ENCODE measurements around the gene TAF7.

TAF7 gene

DNA sequence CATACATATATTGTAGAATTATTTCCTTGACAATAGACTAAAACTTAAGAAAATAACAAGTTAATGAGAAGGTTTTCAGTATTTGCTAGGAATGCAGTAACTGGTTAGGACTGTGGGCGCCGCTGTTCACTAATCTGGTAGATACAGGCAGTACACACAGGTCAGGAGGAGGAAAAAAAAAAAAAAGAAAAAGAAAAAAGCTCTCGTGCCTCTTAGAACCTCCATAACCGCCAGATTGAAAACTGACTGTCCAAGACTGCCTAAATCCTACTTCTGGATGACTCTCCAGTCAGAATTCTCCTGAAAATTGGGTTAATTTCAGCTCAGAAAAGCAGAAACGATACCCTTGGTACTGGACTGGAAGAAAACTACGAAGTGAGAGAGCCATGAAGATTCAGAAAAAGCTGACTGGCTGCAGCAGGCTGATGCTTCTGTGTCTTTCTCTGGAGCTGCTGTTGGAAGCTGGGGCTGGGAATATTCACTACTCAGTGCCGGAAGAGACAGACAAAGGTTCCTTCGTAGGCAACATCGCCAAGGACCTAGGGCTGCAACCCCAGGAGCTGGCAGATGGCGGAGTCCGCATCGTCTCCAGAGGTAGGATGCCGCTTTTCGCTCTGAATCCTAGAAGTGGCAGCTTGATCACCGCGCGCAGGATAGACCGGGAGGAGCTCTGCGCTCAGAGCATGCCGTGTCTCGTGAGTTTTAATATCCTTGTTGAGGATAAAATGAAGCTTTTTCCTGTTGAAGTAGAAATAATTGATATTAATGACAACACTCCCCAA lies 9.9 kb upstream of the TAF7 start, which contains the start of gene PCDHGA1:
TSS of gene PCDHGA1 (plus strand) at position 216 of the 782 bp plus-strand sequence.
- H3K36me3 ChIP-seq (ENCODE audit: control insufficient read depth in 2 of 2, insufficient read depth in 1 of 2, low read length in 2 of 2) = no peaks in the 10 kb centered on the region
- no peaks in the 10 kb centered on the region for H3K4me1 ChIP-seq (ENCODE audit: control insufficient read depth, insufficient read depth, low read length)
- ChIA-PET CTCF (interaction anchor here (0.6 to 5.3 kb wide), 23 partner anchors 9 to 1072 kb away, joined by 3 to 41 read pairs (median 4); partner anchors contain the start of genes PCDHB15, PCDHB8, PCDHGA11 and PCDHGA12), POLR2A (interaction anchor here (2.1 kb wide), 1 partner anchor 10 kb away, joined by 10 read pairs; the partner anchor contains the start of gene TAF7)
- H3K4me3 ChIP-seq (ENCODE audit: low read depth, low read length) = no peak within 1 kb of the TSS
- H3K27ac ChIP-seq (ENCODE audit: extremely low read depth, low read depth, low read length) = no peak within 1 kb of the TSS
- H3K9me3 ChIP-seq (ENCODE audit: control insufficient read depth, insufficient read depth, low read depth, low read length) = no peaks in the 10 kb centered on the region
- no peak for TF ChIP-seq ZNF366 (tag by site-specific recombination; conservative IDR thresholded peaks at IDR 0.05)
- no peak for TF ChIP-seq ZNF621 (tag by site-specific recombination; IDR thresholded peaks at IDR 0.05)
- TF ChIP-seq HIC1 (tag by site-specific recombination; IDR thresholded peaks at IDR 0.05) = no peak
- TF ChIP-seq GLI2 (tag by site-specific recombination; IDR thresholded peaks at IDR 0.05; ENCODE audit: borderline replicate concordance, low read depth) = no peak
- TF ChIP-seq ZNF473 (tag by site-specific recombination; IDR thresholded peaks at IDR 0.05) = no peak
- no peak for TF ChIP-seq ZFP37 (tag by site-specific recombination; IDR thresholded peaks at IDR 0.05)
- no peak for TF ChIP-seq KLF8 (tag by site-specific recombination; IDR thresholded peaks at IDR 0.05)
- TF ChIP-seq ZNF654 (tag by site-specific recombination; IDR thresholded peaks at IDR 0.05; ENCODE audit: low read depth) = peak; percentile 60
- TF ChIP-seq ZNF184 (tag by site-specific recombination; IDR thresholded peaks at IDR 0.05) = no peak
- peak; percentile 73 for TF ChIP-seq ZNF335 (tag by site-specific recombination; conservative IDR thresholded peaks at IDR 0.05)
- no peak for TF ChIP-seq ZNF157 (tag by site-specific recombination; IDR thresholded peaks at IDR 0.05)
- TF ChIP-seq, protein P1, sequence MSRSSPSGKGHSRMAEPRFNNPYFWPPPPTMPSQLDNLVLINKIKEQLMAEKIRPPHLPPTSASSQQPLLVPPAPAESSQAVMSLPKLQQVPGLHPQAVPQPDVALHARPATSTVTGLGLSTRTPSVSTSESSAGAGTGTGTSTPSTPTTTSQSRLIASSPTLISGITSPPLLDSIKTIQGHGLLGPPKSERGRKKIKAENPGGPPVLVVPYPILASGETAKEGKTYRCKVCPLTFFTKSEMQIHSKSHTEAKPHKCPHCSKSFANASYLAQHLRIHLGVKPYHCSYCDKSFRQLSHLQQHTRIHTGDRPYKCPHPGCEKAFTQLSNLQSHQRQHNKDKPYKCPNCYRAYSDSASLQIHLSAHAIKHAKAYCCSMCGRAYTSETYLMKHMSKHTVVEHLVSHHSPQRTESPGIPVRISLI (tag by site-specific recombination; IDR thresholded peaks at IDR 0.05) = peak; percentile 41; the same call in 1 of the 2 replicates
- TF ChIP-seq ZNF549 (tag by site-specific recombination; IDR thresholded peaks at IDR 0.05) = no peak
- TF ChIP-seq ATF2 (tag by site-specific recombination; IDR thresholded peaks at IDR 0.05; ENCODE audit: low read depth) = no peak
- TF ChIP-seq, protein P2, sequence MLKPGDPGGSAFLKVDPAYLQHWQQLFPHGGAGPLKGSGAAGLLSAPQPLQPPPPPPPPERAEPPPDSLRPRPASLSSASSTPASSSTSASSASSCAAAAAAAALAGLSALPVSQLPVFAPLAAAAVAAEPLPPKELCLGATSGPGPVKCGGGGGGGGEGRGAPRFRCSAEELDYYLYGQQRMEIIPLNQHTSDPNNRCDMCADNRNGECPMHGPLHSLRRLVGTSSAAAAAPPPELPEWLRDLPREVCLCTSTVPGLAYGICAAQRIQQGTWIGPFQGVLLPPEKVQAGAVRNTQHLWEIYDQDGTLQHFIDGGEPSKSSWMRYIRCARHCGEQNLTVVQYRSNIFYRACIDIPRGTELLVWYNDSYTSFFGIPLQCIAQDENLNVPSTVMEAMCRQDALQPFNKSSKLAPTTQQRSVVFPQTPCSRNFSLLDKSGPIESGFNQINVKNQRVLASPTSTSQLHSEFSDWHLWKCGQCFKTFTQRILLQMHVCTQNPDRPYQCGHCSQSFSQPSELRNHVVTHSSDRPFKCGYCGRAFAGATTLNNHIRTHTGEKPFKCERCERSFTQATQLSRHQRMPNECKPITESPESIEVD (tag by site-specific recombination; IDR thresholded peaks at IDR 0.05) = no peak
- TF ChIP-seq ZNF670 (tag by site-specific recombination; IDR thresholded peaks at IDR 0.05; ENCODE audit: low read depth) = no peak
- TF ChIP-seq SETDB1 (IDR thresholded peaks at IDR 0.05; ENCODE audit: insufficient read length, low read length) = no peak

GRCh38 chr5:141328231-141328630 lies 7.6 kb upstream of the TAF7 start:
- Histone ChIP-seq H3K36me3 (ENCODE audit: control insufficient read depth in 2 of 2, insufficient read depth in 1 of 2, low read length in 2 of 2) (no peaks in the 10 kb centered on the region), H3K4me3 (ENCODE audit: low read depth, low read length) (no peak overlapping the region), H3K9me3 (ENCODE audit: control insufficient read depth, insufficient read depth, low read depth, low read length) (no peaks in the 10 kb centered on the region), H3K4me1 (ENCODE audit: control insufficient read depth, insufficient read depth, low read length) (no peaks in the 10 kb centered on the region), H3K27ac (ENCODE audit: extremely low read depth, low read depth, low read length) (no peak overlapping the region)
- ChIA-PET CTCF (interaction anchor here (0.6 to 5.3 kb wide), 6 partner anchors 8 to 587 kb away, joined by 3 to 41 read pairs (median 4); partner anchors contain the start of genes PCDHGA2, PCDHGB1 and TAF7), POLR2A (interaction anchor here (1.1 kb wide), 1 partner anchor 291 kb away, joined by 3 read pairs; the partner anchor contains the start of gene DIAPH1)
- TF ChIP-seq ZNF423 (tag by site-specific recombination; IDR thresholded peaks at IDR 0.05) (no peak), PBX3 (CRISPR knock-in tag; IDR thresholded peaks at IDR 0.05) (no peak), ZNF426 (tag by site-specific recombination; IDR thresholded peaks at IDR 0.05) (no peak), ZFP41 (tag by site-specific recombination; IDR thresholded peaks at IDR 0.05; ENCODE audit: borderline replicate concordance) (no peak), REPIN1 (tag by site-specific recombination; IDR thresholded peaks at IDR 0.05; ENCODE audit: low read depth) (no peak), ZNF571 (tag by site-specific recombination; IDR thresholded peaks at IDR 0.05) (no peak)
- TF ChIP-seq, protein P3, sequence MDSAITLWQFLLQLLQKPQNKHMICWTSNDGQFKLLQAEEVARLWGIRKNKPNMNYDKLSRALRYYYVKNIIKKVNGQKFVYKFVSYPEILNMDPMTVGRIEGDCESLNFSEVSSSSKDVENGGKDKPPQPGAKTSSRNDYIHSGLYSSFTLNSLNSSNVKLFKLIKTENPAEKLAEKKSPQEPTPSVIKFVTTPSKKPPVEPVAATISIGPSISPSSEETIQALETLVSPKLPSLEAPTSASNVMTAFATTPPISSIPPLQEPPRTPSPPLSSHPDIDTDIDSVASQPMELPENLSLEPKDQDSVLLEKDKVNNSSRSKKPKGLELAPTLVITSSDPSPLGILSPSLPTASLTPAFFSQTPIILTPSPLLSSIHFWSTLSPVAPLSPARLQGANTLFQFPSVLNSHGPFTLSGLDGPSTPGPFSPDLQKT (IDR thresholded peaks at IDR 0.05; ENCODE audit: borderline replicate concordance, low read depth, low read length) = no peak
